ENCODE data around the gene TMC7. TPM values are rescaled to one million over a fixed set of nuclear protein-coding genes. Genes with fewer than 3 reads are reported as not detected.

TMC7 gene
- total and polyA plus RNA-seq, 2 of the 13 experiments (the other 11 are each of a cell fraction or from before 2014, with no cell fraction given) = 1.2 to 5.1 TPM

DNA sequence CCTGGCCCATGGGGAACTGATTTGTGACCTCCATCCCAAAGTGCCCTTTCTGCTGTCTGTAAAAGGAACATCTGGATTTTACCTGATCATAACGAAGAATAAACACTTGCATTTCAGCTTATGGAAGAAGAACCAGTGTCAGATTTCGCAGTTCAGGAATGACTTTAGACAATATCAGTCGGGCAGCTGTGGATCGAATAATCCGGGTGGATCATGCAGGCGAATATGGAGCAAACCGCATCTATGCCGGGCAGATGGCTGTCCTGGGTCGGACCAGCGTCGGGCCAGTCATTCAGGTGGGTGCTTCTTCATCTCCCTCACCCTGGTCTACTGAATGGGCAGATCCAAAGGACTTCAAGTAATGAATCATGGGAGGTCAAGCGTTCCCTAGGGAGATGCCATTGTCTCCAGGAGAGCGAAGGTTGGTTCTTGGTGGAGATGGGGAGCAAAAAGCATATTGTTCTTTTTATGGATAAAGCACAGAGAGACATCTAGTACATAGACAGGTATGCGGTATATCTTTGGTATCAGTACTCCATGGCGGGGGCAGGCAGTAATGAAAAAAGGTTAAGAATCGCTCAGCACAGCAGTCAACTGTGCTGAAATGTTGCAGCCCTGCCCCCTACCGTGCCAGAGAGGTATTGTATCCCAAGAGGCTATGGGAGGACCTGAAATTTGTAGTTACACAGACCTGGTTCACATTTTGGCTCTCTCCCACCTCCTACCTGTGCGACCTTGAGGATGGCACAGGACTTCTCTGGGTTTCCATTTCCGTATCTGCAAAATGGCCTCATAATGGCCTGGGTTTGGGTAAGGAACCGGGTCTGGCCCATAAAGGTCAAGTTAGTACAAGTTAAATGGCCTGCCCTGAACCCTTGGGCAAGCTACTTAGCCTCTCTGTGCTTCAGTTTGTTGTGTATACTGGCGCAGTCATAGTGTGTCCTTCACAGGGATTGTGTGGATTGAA is 88.4 kb downstream of the TMC7 start (continued):
- TF ChIP-seq, protein P1, sequence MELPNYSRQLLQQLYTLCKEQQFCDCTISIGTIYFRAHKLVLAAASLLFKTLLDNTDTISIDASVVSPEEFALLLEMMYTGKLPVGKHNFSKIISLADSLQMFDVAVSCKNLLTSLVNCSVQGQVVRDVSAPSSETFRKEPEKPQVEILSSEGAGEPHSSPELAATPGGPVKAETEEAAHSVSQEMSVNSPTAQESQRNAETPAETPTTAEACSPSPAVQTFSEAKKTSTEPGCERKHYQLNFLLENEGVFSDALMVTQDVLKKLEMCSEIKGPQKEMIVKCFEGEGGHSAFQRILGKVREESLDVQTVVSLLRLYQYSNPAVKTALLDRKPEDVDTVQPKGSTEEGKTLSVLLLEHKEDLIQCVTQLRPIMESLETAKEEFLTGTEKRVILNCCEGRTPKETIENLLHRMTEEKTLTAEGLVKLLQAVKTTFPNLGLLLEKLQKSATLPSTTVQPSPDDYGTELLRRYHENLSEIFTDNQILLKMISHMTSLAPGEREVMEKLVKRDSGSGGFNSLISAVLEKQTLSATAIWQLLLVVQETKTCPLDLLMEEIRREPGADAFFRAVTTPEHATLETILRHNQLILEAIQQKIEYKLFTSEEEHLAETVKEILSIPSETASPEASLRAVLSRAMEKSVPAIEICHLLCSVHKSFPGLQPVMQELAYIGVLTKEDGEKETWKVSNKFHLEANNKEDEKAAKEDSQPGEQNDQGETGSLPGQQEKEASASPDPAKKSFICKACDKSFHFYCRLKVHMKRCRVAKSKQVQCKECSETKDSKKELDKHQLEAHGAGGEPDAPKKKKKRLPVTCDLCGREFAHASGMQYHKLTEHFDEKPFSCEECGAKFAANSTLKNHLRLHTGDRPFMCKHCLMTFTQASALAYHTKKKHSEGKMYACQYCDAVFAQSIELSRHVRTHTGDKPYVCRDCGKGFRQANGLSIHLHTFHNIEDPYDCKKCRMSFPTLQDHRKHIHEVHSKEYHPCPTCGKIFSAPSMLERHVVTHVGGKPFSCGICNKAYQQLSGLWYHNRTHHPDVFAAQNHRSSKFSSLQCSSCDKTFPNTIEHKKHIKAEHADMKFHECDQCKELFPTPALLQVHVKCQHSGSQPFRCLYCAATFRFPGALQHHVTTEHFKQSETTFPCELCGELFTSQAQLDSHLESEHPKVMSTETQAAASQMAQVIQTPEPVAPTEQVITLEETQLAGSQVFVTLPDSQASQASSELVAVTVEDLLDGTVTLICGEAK (IDR thresholded peaks at IDR 0.05) = no peak
- TF ChIP-seq, protein P1 (CRISPR knock-in tag; IDR thresholded peaks at IDR 0.05) = no peak
- TF ChIP-seq, protein P2, sequence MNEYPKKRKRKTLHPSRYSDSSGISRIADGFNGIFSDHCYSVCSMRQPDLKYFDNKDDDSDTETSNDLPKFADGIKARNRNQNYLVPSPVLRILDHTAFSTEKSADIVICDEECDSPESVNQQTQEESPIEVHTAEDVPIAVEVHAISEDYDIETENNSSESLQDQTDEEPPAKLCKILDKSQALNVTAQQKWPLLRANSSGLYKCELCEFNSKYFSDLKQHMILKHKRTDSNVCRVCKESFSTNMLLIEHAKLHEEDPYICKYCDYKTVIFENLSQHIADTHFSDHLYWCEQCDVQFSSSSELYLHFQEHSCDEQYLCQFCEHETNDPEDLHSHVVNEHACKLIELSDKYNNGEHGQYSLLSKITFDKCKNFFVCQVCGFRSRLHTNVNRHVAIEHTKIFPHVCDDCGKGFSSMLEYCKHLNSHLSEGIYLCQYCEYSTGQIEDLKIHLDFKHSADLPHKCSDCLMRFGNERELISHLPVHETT (CRISPR knock-in tag; conservative IDR thresholded peaks at IDR 0.05) = no peak
- no peak for TF ChIP-seq GABPA (IDR thresholded peaks at IDR 0.05; ENCODE audit: low read depth, low read length)
- no peak for TF ChIP-seq GABPA (CRISPR knock-in tag; IDR thresholded peaks at IDR 0.05; ENCODE audit: low read depth)
- no peak for TF ChIP-seq CHD4 (IDR thresholded peaks at IDR 0.05; ENCODE audit: borderline replicate concordance, low read length)
- TF ChIP-seq, protein P3, sequence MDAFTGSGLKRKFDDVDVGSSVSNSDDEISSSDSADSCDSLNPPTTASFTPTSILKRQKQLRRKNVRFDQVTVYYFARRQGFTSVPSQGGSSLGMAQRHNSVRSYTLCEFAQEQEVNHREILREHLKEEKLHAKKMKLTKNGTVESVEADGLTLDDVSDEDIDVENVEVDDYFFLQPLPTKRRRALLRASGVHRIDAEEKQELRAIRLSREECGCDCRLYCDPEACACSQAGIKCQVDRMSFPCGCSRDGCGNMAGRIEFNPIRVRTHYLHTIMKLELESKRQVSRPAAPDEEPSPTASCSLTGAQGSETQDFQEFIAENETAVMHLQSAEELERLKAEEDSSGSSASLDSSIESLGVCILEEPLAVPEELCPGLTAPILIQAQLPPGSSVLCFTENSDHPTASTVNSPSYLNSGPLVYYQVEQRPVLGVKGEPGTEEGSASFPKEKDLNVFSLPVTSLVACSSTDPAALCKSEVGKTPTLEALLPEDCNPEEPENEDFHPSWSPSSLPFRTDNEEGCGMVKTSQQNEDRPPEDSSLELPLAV (CRISPR knock-in tag; conservative IDR thresholded peaks at IDR 0.05; ENCODE audit: low read depth) = no peak
- TF ChIP-seq, protein P4, sequence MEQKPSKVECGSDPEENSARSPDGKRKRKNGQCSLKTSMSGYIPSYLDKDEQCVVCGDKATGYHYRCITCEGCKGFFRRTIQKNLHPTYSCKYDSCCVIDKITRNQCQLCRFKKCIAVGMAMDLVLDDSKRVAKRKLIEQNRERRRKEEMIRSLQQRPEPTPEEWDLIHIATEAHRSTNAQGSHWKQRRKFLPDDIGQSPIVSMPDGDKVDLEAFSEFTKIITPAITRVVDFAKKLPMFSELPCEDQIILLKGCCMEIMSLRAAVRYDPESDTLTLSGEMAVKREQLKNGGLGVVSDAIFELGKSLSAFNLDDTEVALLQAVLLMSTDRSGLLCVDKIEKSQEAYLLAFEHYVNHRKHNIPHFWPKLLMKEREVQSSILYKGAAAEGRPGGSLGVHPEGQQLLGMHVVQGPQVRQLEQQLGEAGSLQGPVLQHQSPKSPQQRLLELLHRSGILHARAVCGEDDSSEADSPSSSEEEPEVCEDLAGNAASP (CRISPR knock-in tag; IDR thresholded peaks at IDR 0.05; ENCODE audit: borderline replicate concordance) = 0 out of 2 replicates have a peak, but pooled peaks have one; percentile 30
- TF ChIP-seq HOXA7 (CRISPR knock-in tag; IDR thresholded peaks at IDR 0.05) = no peak
- TF ChIP-seq, protein P5, sequence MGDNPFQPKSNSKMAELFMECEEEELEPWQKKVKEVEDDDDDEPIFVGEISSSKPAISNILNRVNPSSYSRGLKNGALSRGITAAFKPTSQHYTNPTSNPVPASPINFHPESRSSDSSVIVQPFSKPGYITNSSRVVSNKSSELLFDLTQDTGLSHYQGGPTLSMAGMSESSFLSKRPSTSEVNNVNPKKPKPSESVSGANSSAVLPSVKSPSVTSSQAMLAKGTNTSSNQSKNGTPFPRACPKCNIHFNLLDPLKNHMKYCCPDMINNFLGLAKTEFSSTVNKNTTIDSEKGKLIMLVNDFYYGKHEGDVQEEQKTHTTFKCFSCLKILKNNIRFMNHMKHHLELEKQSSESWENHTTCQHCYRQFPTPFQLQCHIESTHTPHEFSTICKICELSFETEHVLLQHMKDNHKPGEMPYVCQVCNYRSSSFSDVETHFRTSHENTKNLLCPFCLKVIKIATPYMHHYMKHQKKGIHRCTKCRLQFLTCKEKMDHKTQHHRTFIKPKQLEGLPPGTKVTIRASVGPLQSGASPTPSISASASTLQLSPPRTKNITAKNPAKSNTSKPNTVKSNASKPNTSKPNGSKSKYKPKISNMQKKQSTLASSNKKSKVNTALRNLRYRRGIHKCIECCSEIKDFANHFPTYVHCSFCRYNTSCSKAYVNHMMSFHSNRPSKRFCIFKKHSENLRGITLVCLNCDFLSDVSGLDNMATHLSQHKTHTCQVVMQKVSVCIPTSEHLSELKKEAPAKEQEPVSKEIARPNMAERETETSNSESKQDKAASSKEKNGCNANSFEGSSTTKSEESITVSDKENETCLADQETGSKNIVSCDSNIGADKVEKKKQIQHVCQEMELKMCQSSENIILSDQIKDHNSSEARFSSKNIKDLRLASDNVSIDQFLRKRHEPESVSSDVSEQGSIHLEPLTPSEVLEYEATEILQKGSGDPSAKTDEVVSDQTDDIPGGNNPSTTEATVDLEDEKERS (CRISPR knock-in tag; IDR thresholded peaks at IDR 0.05) = no peak
- no peak for TF ChIP-seq ZNF30 (CRISPR knock-in tag; IDR thresholded peaks at IDR 0.05)
